SK-N-MC (cell line): ENCODE results near the gene ACBD3.
A peak's percentile ranks its signal among the peaks of the same experiment; 100 is the strongest.

Experiments
- DNase-seq: peaks from one replicate; pipeline ENCODE4 v3.0.0-alpha.2; 2011; ENCODE audit warnings: low read depth, low spot score
- H3K27ac ChIP-seq: fragments of 200-600 bp; sonication (generic); 2 replicates; pipeline ENCODE4 v1.5.1; 2016; ENCODE audit warnings: mixed run types
- H3K36me3 ChIP-seq: fragments of 200-600 bp; sonication (generic); 2 replicates; pipeline ENCODE4 v1.6.1; 2017; ENCODE audit warnings: antibody characterized with exemption, low read length, mixed read lengths; ENCODE audit not compliant: insufficient read depth
- H3K4me3 ChIP-seq: fragments of 200-600 bp; sonication (generic); 2 replicates; pipeline ENCODE4 v1.5.1; 2016
- H3K9ac ChIP-seq: fragments of 200-600 bp; sonication (generic); 2 replicates; pipeline ENCODE4 v1.8.0; 2017; ENCODE audit warnings: mixed run types, mixed read lengths; ENCODE audit not compliant: insufficient read length
- H3K9me3 ChIP-seq: fragments of 200-600 bp; sonication (generic); 2 replicates; pipeline ENCODE4 v1.6.1; 2017; ENCODE audit warnings: low read depth, mild to moderate bottlenecking, antibody characterized with exemption, low read length, moderate library complexity, mixed read lengths
- EZH2 ChIP-seq: fragments of 200-600 bp; sonication (generic); IDR thresholded peaks from one replicate; pipeline ENCODE4 v1.6.1; 2017; ENCODE audit warnings: antibody characterized with exemption
- FOXP2 ChIP-seq: optimal IDR thresholded peaks from 2 replicates; pipeline ENCODE3; 2011; ENCODE audit warnings: mild to moderate bottlenecking, moderate library complexity; ENCODE audit not compliant: insufficient read depth; ENCODE audit errors: extremely low read length, control extremely low read depth
- POLR2AphosphoS5 ChIP-seq: IDR thresholded peaks from 2 replicates; pipeline ENCODE4 v1.6.1; 2012; ENCODE audit warnings: mild to moderate bottlenecking, low read depth, low read length, borderline replicate concordance

Gene ACBD3

GRCh38 chr1:226185141-226186036, 1.2 kb downstream of the ACBD3 start:
- Histone ChIP-seq H3K9ac (peak overlapping the region; percentile 92), H3K36me3 (peaks cover 16% of the 10 kb centered on the region), H3K4me3 (peak overlapping the region; percentile 94), H3K9me3 (no peaks in the 10 kb centered on the region), H3K27ac (no peak overlapping the region)
- no peak for DNase-seq
- no peak for TF ChIP-seq EZH2
- no peak for TF ChIP-seq FOXP2

- DNase-seq, result no peak
- Histone ChIP-seq H3K9me3 (no peaks in the 10 kb centered on the region), H3K9ac (no peak overlapping the region), H3K27ac (no peak overlapping the region), H3K36me3 (peaks cover 16% of the 10 kb centered on the region), H3K4me3 (no peak overlapping the region)
- TF ChIP-seq POLR2AphosphoS5, result no peak
- no peak for TF ChIP-seq EZH2
- no peak for TF ChIP-seq FOXP2
Measured at GRCh38 chr1:226181996-226182714, 4.4 kb downstream of the ACBD3 start.

GRCh38 chr1:226176870-226177269, 9.7 kb downstream of the ACBD3 start:
- no peak for DNase-seq
- no peak overlapping the region for H3K4me3 ChIP-seq
- no peaks in the 10 kb centered on the region for H3K9me3 ChIP-seq
- H3K27ac ChIP-seq, result no peak overlapping the region
- H3K9ac ChIP-seq, result no peak overlapping the region
- peaks cover 6% of the 10 kb centered on the region for H3K36me3 ChIP-seq
- TF ChIP-seq POLR2AphosphoS5, result no peak
- TF ChIP-seq FOXP2, result no peak
- TF ChIP-seq EZH2, result no peak

- no peak for TF ChIP-seq FOXP2
- no peak for TF ChIP-seq POLR2AphosphoS5
- no peak for TF ChIP-seq EZH2
- Histone ChIP-seq H3K36me3 (no peaks in the 10 kb centered on the region; the same call in 1 of the 2 replicates), H3K27ac (no peak overlapping the region), H3K9me3 (no peaks in the 10 kb centered on the region), H3K4me3 (no peak overlapping the region), H3K9ac (no peak overlapping the region)
- no peak for DNase-seq
Measured at GRCh38 chr1:226172589-226172988, 14.0 kb downstream of the ACBD3 start.

- Histone ChIP-seq H3K9me3 (no peaks in the 10 kb centered on the region), H3K4me3 (no peak overlapping the region), H3K36me3 (peaks cover 33% of the 10 kb centered on the region), H3K9ac (no peak overlapping the region), H3K27ac (no peak overlapping the region)
- DNase-seq, result no peak
- TF ChIP-seq POLR2AphosphoS5 (no peak), EZH2 (no peak), FOXP2 (no peak)
Measured at GRCh38 chr1:226166341-226166740, 20.2 kb downstream of the ACBD3 start.

- TF ChIP-seq POLR2AphosphoS5, result no peak
- no peak for TF ChIP-seq FOXP2
- no peak for TF ChIP-seq EZH2
- no peaks in the 10 kb centered on the region for H3K9me3 ChIP-seq
- DNase-seq, result no peak
Measured at GRCh38 chr1:226164154-226164553, 22.4 kb downstream of the ACBD3 start.

GRCh38 chr1:226162898-226163297, 23.6 kb downstream of the ACBD3 start:
- Histone ChIP-seq H3K36me3 (peaks cover 62% of the 10 kb centered on the region), H3K9me3 (no peaks in the 10 kb centered on the region), H3K9ac (no peak overlapping the region), H3K27ac (no peak overlapping the region), H3K4me3 (no peak overlapping the region)
- no peak for DNase-seq
- TF ChIP-seq POLR2AphosphoS5 (no peak), FOXP2 (no peak), EZH2 (no peak)

More at GRCh38 chr1:226164154-226164553, 22.4 kb downstream of the ACBD3 start:
- Histone ChIP-seq H3K36me3 (peaks cover 50% of the 10 kb centered on the region), H3K4me3 (no peak overlapping the region), H3K27ac (no peak overlapping the region), H3K9ac (no peak overlapping the region)

GRCh38 chr1:226158983-226159382, 27.6 kb downstream of the ACBD3 start:
- Histone ChIP-seq H3K27ac (no peak overlapping the region), H3K36me3 (peaks cover 63% of the 10 kb centered on the region), H3K4me3 (no peak overlapping the region), H3K9ac (no peak overlapping the region), H3K9me3 (no peaks in the 10 kb centered on the region)
- TF ChIP-seq POLR2AphosphoS5, result no peak
- TF ChIP-seq EZH2, result no peak
- TF ChIP-seq FOXP2, result no peak
- no peak for DNase-seq
